BLaER1 (cell line): ENCODE data around the gene KRT76.

Experiments used
- H3K27ac ChIP-seq: shearing (Covaris generic); formaldehyde crosslinking; 2 replicates; pipeline ENCODE4 v1.8.1; 2022
- H3K27me3 ChIP-seq: shearing (Covaris generic); formaldehyde crosslinking; 2 replicates; pipeline ENCODE4 v1.8.1; 2022
- H3K36me3 ChIP-seq: shearing (Covaris generic); formaldehyde crosslinking; 2 replicates; pipeline ENCODE4 v1.8.1; 2022
- H3K4me1 ChIP-seq: shearing (Covaris generic); formaldehyde crosslinking; 2 replicates; pipeline ENCODE4 v1.8.1; 2022
- H3K4me2 ChIP-seq: shearing (Covaris generic); formaldehyde crosslinking; 2 replicates; pipeline ENCODE4 v1.8.1; 2022
- H3K4me3 ChIP-seq: shearing (Covaris generic); formaldehyde crosslinking; 2 replicates; pipeline ENCODE4 v1.8.1; 2022
- H3K9ac ChIP-seq: shearing (Covaris generic); formaldehyde crosslinking; 2 replicates; pipeline ENCODE4 v1.8.1; 2022
- H3K9me3 ChIP-seq: shearing (Covaris generic); formaldehyde crosslinking; 2 replicates; pipeline ENCODE4 v1.8.1; 2022
- H4K20me1 ChIP-seq: shearing (Covaris generic); formaldehyde crosslinking; 2 replicates; pipeline ENCODE4 v1.8.1; 2022
- Cebpa-rat ChIP-seq: shearing (Covaris generic); IDR thresholded peaks from 2 replicates; pipeline ENCODE4 v1.8.1; 2022

Gene KRT76

GRCh38 chr12:52735816-52736632 lies 41.1 kb downstream of the KRT76 start:
- Histone ChIP-seq H4K20me1 (no peaks in the 10 kb centered on the region), H3K9me3 (no peaks in the 10 kb centered on the region), H3K4me1 (no peaks in the 10 kb centered on the region), H3K27ac (no peak overlapping the region), H3K9ac (no peak overlapping the region), H3K4me3 (no peak overlapping the region), H3K27me3 (no peaks in the 10 kb centered on the region), H3K4me2 (no peak overlapping the region), H3K36me3 (no peaks in the 10 kb centered on the region)
- TF ChIP-seq Cebpa-rat: no peak

DNA sequence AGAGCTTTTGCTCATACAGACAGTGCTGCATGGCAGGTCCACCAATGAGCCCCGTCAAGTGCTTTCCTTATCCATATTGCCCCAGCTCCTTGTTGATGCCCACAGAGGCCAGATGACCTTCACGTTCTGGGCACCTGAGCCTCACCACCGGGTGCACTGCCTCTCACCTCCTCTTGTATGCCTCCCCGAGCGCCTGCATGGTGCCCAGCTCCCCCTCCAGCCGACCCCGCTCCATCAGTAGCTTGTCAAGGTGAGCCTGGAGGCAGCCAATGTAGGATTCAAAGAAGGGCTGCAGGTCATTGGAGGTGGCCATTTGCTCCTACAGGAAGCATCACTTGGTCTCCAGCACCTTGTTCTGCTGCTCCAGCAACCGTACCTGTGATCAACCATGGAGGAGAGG lies 42.0 kb downstream of the KRT76 start:
- TF ChIP-seq Cebpa-rat: no peak
- Histone ChIP-seq H3K27ac (no peak overlapping the region), H3K4me3 (no peak overlapping the region), H3K9ac (no peak overlapping the region), H3K4me1 (no peaks in the 10 kb centered on the region), H3K36me3 (no peaks in the 10 kb centered on the region), H3K4me2 (no peak overlapping the region), H3K9me3 (no peaks in the 10 kb centered on the region), H4K20me1 (no peaks in the 10 kb centered on the region), H3K27me3 (no peaks in the 10 kb centered on the region)

- no peak for TF ChIP-seq Cebpa-rat
- H3K27ac ChIP-seq: no peak overlapping the region
- no peaks in the 10 kb centered on the region for H3K36me3 ChIP-seq
- H3K4me1 ChIP-seq: no peaks in the 10 kb centered on the region
- H3K27me3 ChIP-seq: no peaks in the 10 kb centered on the region
- H3K9ac ChIP-seq: no peak overlapping the region
- H3K9me3 ChIP-seq: no peaks in the 10 kb centered on the region
- no peak overlapping the region for H3K4me3 ChIP-seq
- H4K20me1 ChIP-seq: no peaks in the 10 kb centered on the region
- H3K4me2 ChIP-seq: no peak overlapping the region
Observed at GRCh38 chr12:52730793-52731192, 46.4 kb downstream of the KRT76 start.

DNA sequence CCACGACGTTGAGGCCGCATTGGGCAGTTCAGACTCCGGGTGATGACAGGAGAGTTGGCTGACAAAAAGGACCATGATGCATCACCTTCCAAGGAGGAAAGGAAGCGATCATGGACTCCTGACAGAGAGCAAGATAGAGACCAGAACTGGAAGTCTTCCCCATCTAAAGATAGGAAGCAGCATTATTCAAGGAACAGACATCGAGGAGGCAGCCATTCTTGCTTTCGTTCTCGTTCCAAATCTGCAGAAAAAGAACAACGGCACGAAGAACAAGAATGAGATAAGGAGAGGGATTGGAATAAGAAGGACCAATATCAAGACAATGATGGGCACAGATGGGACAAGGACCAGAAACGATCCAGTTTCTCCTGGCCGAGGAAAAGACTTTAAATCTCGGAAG lies 46.8 kb downstream of the KRT76 start:
- no peaks in the 10 kb centered on the region for H3K9me3 ChIP-seq
- no peak for TF ChIP-seq Cebpa-rat
- no peaks in the 10 kb centered on the region for H3K27me3 ChIP-seq
- no peaks in the 10 kb centered on the region for H3K4me1 ChIP-seq
- H3K9ac ChIP-seq: no peak overlapping the region
- no peak overlapping the region for H3K4me3 ChIP-seq
- no peaks in the 10 kb centered on the region for H4K20me1 ChIP-seq
- no peak overlapping the region for H3K4me2 ChIP-seq
- no peak overlapping the region for H3K27ac ChIP-seq
- H3K36me3 ChIP-seq: no peaks in the 10 kb centered on the region

- Histone ChIP-seq H3K4me2 (no peak overlapping the region), H3K27me3 (no peaks in the 10 kb centered on the region)
- TF ChIP-seq Cebpa-rat: no peak
Observed at GRCh38 chr12:52729147-52729546, 48.0 kb downstream of the KRT76 start.

DNA sequence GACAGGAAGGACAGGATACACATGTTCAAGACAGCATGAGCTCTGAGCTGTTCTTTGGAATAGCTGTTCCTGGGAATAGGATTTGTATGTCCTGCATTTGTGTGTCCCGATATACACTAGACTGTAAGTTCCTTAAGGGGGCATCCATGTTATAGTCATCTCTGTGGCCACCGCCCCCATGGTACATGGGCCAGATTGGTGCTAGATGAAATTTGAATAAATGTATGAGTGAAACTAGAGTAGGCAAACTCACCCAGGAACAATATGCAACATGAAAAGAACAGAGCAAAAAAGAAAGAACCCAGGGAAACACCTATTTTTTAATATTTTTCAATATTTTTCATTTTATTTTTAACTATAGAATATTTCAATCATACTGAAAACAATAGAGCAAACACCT lies 48.8 kb downstream of the KRT76 start:
- Histone ChIP-seq H3K4me3 (no peak overlapping the region), H3K4me1 (no peaks in the 10 kb centered on the region), H3K27me3 (no peaks in the 10 kb centered on the region), H3K4me2 (no peak overlapping the region), H3K36me3 (no peaks in the 10 kb centered on the region), H3K27ac (no peak overlapping the region), H3K9me3 (no peaks in the 10 kb centered on the region), H3K9ac (no peak overlapping the region), H4K20me1 (no peaks in the 10 kb centered on the region)
- TF ChIP-seq Cebpa-rat: no peak

More at GRCh38 chr12:52729147-52729546, 48.0 kb downstream of the KRT76 start:
- no peak overlapping the region for H3K9ac ChIP-seq
- H4K20me1 ChIP-seq: no peaks in the 10 kb centered on the region
- H3K27ac ChIP-seq: no peak overlapping the region
- H3K36me3 ChIP-seq: no peaks in the 10 kb centered on the region
- no peaks in the 10 kb centered on the region for H3K9me3 ChIP-seq
- H3K4me1 ChIP-seq: no peaks in the 10 kb centered on the region
- no peak overlapping the region for H3K4me3 ChIP-seq

- no peaks in the 10 kb centered on the region for H3K4me1 ChIP-seq
- H3K4me2 ChIP-seq: no peak overlapping the region
- no peaks in the 10 kb centered on the region for H3K36me3 ChIP-seq
- no peak for TF ChIP-seq Cebpa-rat
- H3K27ac ChIP-seq: no peak overlapping the region
- no peak overlapping the region for H3K9ac ChIP-seq
- no peak overlapping the region for H3K4me3 ChIP-seq
- no peaks in the 10 kb centered on the region for H4K20me1 ChIP-seq
- H3K9me3 ChIP-seq: no peaks in the 10 kb centered on the region
- no peaks in the 10 kb centered on the region for H3K27me3 ChIP-seq
Observed at GRCh38 chr12:52727037-52727436, 50.1 kb downstream of the KRT76 start.

GRCh38 chr12:52726451-52726850 lies 50.7 kb downstream of the KRT76 start:
- no peaks in the 10 kb centered on the region for H3K27me3 ChIP-seq
- no peaks in the 10 kb centered on the region for H3K36me3 ChIP-seq
- no peak overlapping the region for H3K4me3 ChIP-seq
- H3K4me1 ChIP-seq: no peaks in the 10 kb centered on the region
- no peak overlapping the region for H3K9ac ChIP-seq
- H4K20me1 ChIP-seq: no peaks in the 10 kb centered on the region
- no peak overlapping the region for H3K4me2 ChIP-seq
- H3K27ac ChIP-seq: no peak overlapping the region
- H3K9me3 ChIP-seq: no peaks in the 10 kb centered on the region
- TF ChIP-seq Cebpa-rat: no peak

- Histone ChIP-seq H3K36me3 (no peaks in the 10 kb centered on the region), H3K9me3 (no peaks in the 10 kb centered on the region), H3K27ac (no peak overlapping the region), H3K27me3 (no peaks in the 10 kb centered on the region), H3K4me2 (no peak overlapping the region), H4K20me1 (no peaks in the 10 kb centered on the region), H3K4me3 (no peak overlapping the region), H3K4me1 (no peaks in the 10 kb centered on the region), H3K9ac (no peak overlapping the region)
- no peak for TF ChIP-seq Cebpa-rat
Observed at GRCh38 chr12:52724384-52724783, 52.8 kb downstream of the KRT76 start.

DNA sequence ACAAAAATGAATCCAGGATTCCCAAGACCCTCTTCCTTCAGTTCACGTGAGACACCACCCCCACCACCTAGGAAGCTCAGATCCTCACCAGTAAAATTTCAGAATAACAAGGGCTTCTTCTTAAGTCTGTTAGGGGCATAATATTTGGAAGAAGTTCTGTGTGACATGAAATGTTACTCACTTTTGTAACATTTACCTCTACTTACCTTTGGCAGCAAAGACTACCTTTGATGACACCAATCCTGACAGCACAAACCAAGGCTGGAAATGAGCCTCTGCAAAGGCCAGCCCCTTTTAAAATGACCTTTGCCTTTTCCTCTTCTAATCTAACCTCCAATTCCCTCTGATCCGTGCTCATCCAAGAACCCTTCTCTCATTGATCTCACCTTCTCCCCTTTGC lies 54.5 kb downstream of the KRT76 start:
- H3K27me3 ChIP-seq: no peaks in the 10 kb centered on the region
- H4K20me1 ChIP-seq: no peaks in the 10 kb centered on the region
- TF ChIP-seq Cebpa-rat: no peak
- no peaks in the 10 kb centered on the region for H3K4me1 ChIP-seq
- no peak overlapping the region for H3K9ac ChIP-seq
- no peaks in the 10 kb centered on the region for H3K36me3 ChIP-seq
- H3K4me2 ChIP-seq: no peak overlapping the region
- H3K27ac ChIP-seq: no peak overlapping the region
- H3K4me3 ChIP-seq: no peak overlapping the region
- no peaks in the 10 kb centered on the region for H3K9me3 ChIP-seq
